Keratinocyte (primary cell): Measurements from ENCODE around the gene ALKBH5.
"Not testable (repeated sequence)": the region's sequence is repeated elsewhere in the genome, so short reads cannot be mapped to it uniquely, and the experiment has no call there.

Experiments
- CTCF ChIP-seq, 3 experiments: IDR thresholded peaks in 1 of 3; conservative IDR thresholded peaks in 1 of 3; optimal IDR thresholded peaks in 1 of 3; 2 replicates in 2 of 3; 3 replicates in 1 of 3; pipeline versions ENCODE3 to v1.5.1; 2011; ENCODE audit warnings: low read length in 3 of 3, mild to moderate bottlenecking in 3 of 3, moderate library complexity in 2 of 3, control low read depth in 1 of 3, inconsistent platforms in 1 of 3; ENCODE audit not compliant: insufficient read depth in 2 of 3; ENCODE audit errors: extremely low read depth in 1 of 3
- EZH2 ChIP-seq: IDR thresholded peaks from one replicate; pipeline ENCODE4 v1.6.1; 2012; ENCODE audit warnings: inconsistent platforms, mild to moderate bottlenecking, low read length, moderate library complexity

GRCh38 chr17:18216906-18217305, 33.3 kb downstream of the ALKBH5 start:
- TF ChIP-seq CTCF (optimal IDR thresholded peaks at IDR 0.05 in 1 of 3, IDR thresholded peaks at IDR 0.05 in 1 of 3, conservative IDR thresholded peaks at IDR 0.05 in 1 of 3; ENCODE audit: extremely low read depth in 1 of 3, insufficient read depth in 2 of 3, low read length in 3 of 3); EZH2: not testable (repeated sequence)
